ENCODE results near the gene PPM1N. TPM values are rescaled to one million over a fixed set of nuclear protein-coding genes. Genes with fewer than 3 reads are reported as not detected.

Gene PPM1N
- total RNA-seq, 3 donors from 2014 or later (not counting 1 experiment from before 2014, with no cell fraction given): 5.1 to 8.3 (median 6.8) TPM

DNA sequence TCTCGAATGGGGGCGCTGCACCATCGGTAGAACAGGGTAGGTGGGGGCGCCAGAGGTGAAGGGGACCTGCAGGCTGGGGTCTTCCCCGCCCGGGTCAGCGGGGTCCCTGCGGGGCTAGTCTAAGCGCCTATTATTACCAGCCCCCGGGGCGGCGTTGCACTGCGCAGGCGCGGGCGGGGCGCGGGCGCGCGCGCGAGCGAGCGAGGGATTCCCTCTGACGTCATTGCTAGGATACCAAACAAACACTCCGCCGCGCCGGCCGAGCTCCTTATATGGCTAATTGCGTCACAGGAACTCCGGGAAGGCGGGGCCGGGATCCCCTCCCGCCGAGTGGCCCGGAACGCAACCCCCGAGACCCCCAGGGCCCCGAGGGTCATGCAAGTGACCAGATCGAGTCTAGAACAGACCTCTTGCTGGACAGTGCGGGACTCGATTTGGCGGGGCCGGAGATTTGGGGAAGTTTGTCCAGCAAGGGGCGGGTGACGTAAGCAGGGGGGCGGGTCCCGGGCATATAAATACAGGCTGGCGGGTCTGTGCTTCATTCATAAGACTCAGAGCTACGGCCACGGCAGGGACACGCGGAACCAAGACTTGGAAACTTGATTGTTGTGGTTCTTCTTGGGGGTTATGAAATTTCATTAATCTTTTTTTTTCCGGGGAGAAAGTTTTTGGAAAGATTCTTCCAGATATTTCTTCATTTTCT, 30.6 kb upstream of the PPM1N start, which contains the start of gene FOSB:
FOSB (plus strand) TSS at position 541 of the 703 bp plus-strand sequence. CDS start 591 bp downstream, outside the sequence.
- no peaks in the 10 kb centered on the region for H3K36me3 ChIP-seq (ENCODE audit: control insufficient read depth, insufficient read depth, low read length)
- peak within 1 kb of the TSS; percentile 100 for H3K27ac ChIP-seq (ENCODE audit: low read length)
- peaks cover 38% of the 10 kb centered on the region for H3K4me1 ChIP-seq (ENCODE audit: control insufficient read depth, insufficient read depth, low read length)
- peaks cover 2% of the 10 kb centered on the region for H3K27me3 ChIP-seq (ENCODE audit: control insufficient read depth, insufficient read depth, low read length)
- under 1% methylated on average over 55 of the region's 56 CpGs for WGBS (ENCODE audit: insufficient coverage)
- H3K36me3 Mint-ChIP-seq: no peaks in the 10 kb centered on the region
- no peaks in the 10 kb centered on the region for H3K9me3 ChIP-seq (ENCODE audit: control insufficient read depth, insufficient read depth, low read length)
- H3K4me3 ChIP-seq (ENCODE audit: low read length): peak within 1 kb of the TSS; percentile 87
- peaks cover 31 to 63% of the 10 kb centered on the region in 2 donors for H3K4me1 Mint-ChIP-seq
- DNase-seq (peak; percentile 97 to 98), ATAC-seq (peak; percentile 19 to 43 (median 36))
- peaks cover 3 to 9% of the 10 kb centered on the region in 2 donors for H3K27me3 Mint-ChIP-seq (ENCODE audit: low read depth in 2 of 2)
- intact Hi-C loops (cut with micrococcal nuclease): loop anchor here (1.0 kb wide), 1 partner anchor 11 kb away; no protein-coding TSS in a partner anchor
- peak within 1 kb of the TSS; percentile 87 to 99 for H3K27ac Mint-ChIP-seq
- no peak for TF ChIP-seq CTCF (IDR thresholded peaks at IDR 0.05)
- H3K9me3 Mint-ChIP-seq: no peaks in the 10 kb centered on the region
- H3K4me3 Mint-ChIP-seq: peak within 1 kb of the TSS; percentile 96

DNA sequence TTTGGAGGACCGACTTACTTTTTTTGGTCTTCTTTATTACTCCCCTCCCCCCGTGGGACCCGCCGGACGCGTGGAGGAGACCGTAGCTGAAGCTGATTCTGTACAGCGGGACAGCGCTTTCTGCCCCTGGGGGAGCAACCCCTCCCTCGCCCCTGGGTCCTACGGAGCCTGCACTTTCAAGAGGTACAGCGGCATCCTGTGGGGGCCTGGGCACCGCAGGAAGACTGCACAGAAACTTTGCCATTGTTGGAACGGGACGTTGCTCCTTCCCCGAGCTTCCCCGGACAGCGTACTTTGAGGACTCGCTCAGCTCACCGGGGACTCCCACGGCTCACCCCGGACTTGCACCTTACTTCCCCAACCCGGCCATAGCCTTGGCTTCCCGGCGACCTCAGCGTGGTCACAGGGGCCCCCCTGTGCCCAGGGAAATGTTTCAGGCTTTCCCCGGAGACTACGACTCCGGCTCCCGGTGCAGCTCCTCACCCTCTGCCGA, 30.0 kb upstream of the PPM1N start:
- ATAC-seq (peak; percentile 2 to 8 (median 3)), DNase-seq (peak; percentile 64 to 80)
- peak overlapping the region; percentile 100 for H3K27ac ChIP-seq (ENCODE audit: low read length)
- H3K4me1 Mint-ChIP-seq: peaks cover 36 to 68% of the 10 kb centered on the region in 2 donors
- peaks cover 8 to 14% of the 10 kb centered on the region in 2 donors for H3K27me3 Mint-ChIP-seq (ENCODE audit: low read depth in 2 of 2)
- H3K9me3 ChIP-seq (ENCODE audit: control insufficient read depth, insufficient read depth, low read length): no peaks in the 10 kb centered on the region
- H3K4me1 ChIP-seq (ENCODE audit: control insufficient read depth, insufficient read depth, low read length): peaks cover 40% of the 10 kb centered on the region
- peak overlapping the region; percentile 96 for H3K4me3 Mint-ChIP-seq
- peak overlapping the region; percentile 87 to 99 for H3K27ac Mint-ChIP-seq
- peaks cover 6% of the 10 kb centered on the region for H3K27me3 ChIP-seq (ENCODE audit: control insufficient read depth, insufficient read depth, low read length)
- no peaks in the 10 kb centered on the region for H3K36me3 Mint-ChIP-seq
- peak overlapping the region; percentile 87 for H3K4me3 ChIP-seq (ENCODE audit: low read length)
- H3K36me3 ChIP-seq (ENCODE audit: control insufficient read depth, insufficient read depth, low read length): no peaks in the 10 kb centered on the region
- no peak for TF ChIP-seq CTCF (IDR thresholded peaks at IDR 0.05)
- H3K9me3 Mint-ChIP-seq: no peaks in the 10 kb centered on the region
- intact Hi-C loops (cut with micrococcal nuclease): no loop called here
- under 1% methylated on average over 31 of the region's 31 CpGs for WGBS (ENCODE audit: insufficient coverage)

DNA sequence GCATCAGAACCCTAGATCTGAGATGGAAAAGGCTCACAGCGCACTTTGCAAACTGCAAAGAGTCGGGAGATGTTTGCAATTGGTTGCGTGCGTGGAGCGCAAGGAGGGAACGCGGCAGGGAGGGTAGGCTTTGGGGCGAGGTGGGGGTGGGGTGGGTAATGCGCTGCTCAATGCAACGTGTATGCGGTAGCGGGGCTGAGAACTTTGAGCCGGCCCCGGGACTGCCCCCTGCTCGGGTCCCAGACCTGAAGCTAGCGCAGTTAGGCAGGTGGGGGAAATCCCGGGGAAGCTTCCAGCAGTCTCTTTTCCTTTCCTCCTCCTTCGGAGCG, 29.5 kb upstream of the PPM1N start:
- Mint-ChIP-seq H3K9me3 (no peaks in the 10 kb centered on the region), H3K4me1 (peaks cover 36 to 72% of the 10 kb centered on the region in 2 donors)

More for the DNA sequence above, 29.5 kb upstream of the PPM1N start:
- Histone ChIP-seq H3K4me3 (ENCODE audit: low read length) (peak overlapping the region; percentile 87), H3K9me3 (ENCODE audit: control insufficient read depth, insufficient read depth, low read length) (no peaks in the 10 kb centered on the region), H3K27me3 (ENCODE audit: control insufficient read depth, insufficient read depth, low read length) (peaks cover 6% of the 10 kb centered on the region), H3K4me1 (ENCODE audit: control insufficient read depth, insufficient read depth, low read length) (peaks cover 40% of the 10 kb centered on the region), H3K27ac (ENCODE audit: low read length) (peak overlapping the region; percentile 100), H3K36me3 (ENCODE audit: control insufficient read depth, insufficient read depth, low read length) (no peaks in the 10 kb centered on the region)
- peaks cover 8 to 18% of the 10 kb centered on the region in 2 donors for H3K27me3 Mint-ChIP-seq (ENCODE audit: low read depth in 2 of 2)
- intact Hi-C loops (cut with micrococcal nuclease): loop anchor here (1.0 kb wide), 1 partner anchor 18 kb away; no protein-coding TSS in a partner anchor
- ATAC-seq: peak; percentile 47 to 72 (median 58)
- DNase-seq: peak in 1 of 2 donors; percentile 92
- H3K36me3 Mint-ChIP-seq: no peaks in the 10 kb centered on the region
- peak overlapping the region; percentile 87 to 99 for H3K27ac Mint-ChIP-seq
- H3K4me3 Mint-ChIP-seq: peak overlapping the region; percentile 96
- TF ChIP-seq CTCF (IDR thresholded peaks at IDR 0.05): no peak
- under 1% methylated on average over 19 of the region's 19 CpGs for WGBS (ENCODE audit: insufficient coverage)
